ENCODE results near the gene NUDT9.
"Not testable (repeated sequence)": the region's sequence is repeated elsewhere in the genome, so short reads cannot be mapped to it uniquely, and the experiment has no call there.

DNA sequence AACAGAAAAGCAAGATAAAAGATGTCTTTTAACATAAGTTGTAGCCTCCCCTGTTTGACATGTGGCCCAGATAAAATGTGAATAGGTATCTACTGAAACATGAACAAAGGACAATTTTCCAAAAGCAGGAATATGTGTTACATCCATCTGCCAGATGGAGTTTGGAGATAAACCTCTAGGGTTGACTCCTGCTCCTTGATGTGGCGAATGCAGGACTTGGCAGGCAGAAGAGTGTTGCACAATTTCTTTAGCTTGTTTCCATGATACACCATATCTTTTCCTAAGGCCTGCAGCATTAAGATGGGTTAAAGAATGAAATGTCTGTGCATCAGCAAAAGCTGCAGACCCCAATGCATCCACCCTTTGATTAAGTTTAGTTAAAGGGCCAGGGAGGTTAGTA lies 18.6 kb upstream of the NUDT9 start:
- TF ChIP-seq, protein P1, sequence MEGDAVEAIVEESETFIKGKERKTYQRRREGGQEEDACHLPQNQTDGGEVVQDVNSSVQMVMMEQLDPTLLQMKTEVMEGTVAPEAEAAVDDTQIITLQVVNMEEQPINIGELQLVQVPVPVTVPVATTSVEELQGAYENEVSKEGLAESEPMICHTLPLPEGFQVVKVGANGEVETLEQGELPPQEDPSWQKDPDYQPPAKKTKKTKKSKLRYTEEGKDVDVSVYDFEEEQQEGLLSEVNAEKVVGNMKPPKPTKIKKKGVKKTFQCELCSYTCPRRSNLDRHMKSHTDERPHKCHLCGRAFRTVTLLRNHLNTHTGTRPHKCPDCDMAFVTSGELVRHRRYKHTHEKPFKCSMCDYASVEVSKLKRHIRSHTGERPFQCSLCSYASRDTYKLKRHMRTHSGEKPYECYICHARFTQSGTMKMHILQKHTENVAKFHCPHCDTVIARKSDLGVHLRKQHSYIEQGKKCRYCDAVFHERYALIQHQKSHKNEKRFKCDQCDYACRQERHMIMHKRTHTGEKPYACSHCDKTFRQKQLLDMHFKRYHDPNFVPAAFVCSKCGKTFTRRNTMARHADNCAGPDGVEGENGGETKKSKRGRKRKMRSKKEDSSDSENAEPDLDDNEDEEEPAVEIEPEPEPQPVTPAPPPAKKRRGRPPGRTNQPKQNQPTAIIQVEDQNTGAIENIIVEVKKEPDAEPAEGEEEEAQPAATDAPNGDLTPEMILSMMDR (IDR thresholded peaks at IDR 0.05), result not testable (repeated sequence)
- TF ChIP-seq POLR2A (IDR thresholded peaks at IDR 0.05), result not testable (repeated sequence)

All from thyroid gland (tissue), 4 donors.